ENCODE results near the gene ARHGAP31.

- TF ChIP-seq, protein P1, sequence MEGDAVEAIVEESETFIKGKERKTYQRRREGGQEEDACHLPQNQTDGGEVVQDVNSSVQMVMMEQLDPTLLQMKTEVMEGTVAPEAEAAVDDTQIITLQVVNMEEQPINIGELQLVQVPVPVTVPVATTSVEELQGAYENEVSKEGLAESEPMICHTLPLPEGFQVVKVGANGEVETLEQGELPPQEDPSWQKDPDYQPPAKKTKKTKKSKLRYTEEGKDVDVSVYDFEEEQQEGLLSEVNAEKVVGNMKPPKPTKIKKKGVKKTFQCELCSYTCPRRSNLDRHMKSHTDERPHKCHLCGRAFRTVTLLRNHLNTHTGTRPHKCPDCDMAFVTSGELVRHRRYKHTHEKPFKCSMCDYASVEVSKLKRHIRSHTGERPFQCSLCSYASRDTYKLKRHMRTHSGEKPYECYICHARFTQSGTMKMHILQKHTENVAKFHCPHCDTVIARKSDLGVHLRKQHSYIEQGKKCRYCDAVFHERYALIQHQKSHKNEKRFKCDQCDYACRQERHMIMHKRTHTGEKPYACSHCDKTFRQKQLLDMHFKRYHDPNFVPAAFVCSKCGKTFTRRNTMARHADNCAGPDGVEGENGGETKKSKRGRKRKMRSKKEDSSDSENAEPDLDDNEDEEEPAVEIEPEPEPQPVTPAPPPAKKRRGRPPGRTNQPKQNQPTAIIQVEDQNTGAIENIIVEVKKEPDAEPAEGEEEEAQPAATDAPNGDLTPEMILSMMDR (conservative IDR thresholded peaks at IDR 0.05 in 1 of 2, IDR thresholded peaks at IDR 0.05 in 1 of 2; ENCODE audit: low read depth in 1 of 2, low read length in 2 of 2) = peak in 1 of 2 donors; percentile 18
- TF ChIP-seq EZH2 (IDR thresholded peaks at IDR 0.05; ENCODE audit: low read length, missing control alignments) = no peak
Measured at GRCh38 chr3:119388577-119388976, 94.4 kb downstream of the ARHGAP31 start.
